HG02642 (cell line): ENCODE results near the gene GPRC5A.
A peak's percentile ranks its signal among the peaks of the same experiment; 100 is the strongest.

ENCODE experiments used
- ATAC-seq: cut with Tn5 transposase; IDR thresholded peaks from one replicate; pipeline ENCODE4 v1.9.1; 2021; ENCODE audit warnings: mild to moderate bottlenecking; ENCODE audit not compliant: unreplicated experiment, poor library complexity

GPRC5A gene

DNA sequence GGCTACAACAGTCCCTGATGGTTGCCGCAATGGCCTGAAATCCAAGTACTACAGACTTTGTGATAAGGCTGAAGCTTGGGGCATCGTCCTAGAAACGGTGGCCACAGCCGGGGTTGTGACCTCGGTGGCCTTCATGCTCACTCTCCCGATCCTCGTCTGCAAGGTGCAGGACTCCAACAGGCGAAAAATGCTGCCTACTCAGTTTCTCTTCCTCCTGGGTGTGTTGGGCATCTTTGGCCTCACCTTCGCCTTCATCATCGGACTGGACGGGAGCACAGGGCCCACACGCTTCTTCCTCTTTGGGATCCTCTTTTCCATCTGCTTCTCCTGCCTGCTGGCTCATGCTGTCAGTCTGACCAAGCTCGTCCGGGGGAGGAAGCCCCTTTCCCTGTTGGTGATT, 16.9 kb downstream of the GPRC5A start:
- no peak for ATAC-seq

DNA sequence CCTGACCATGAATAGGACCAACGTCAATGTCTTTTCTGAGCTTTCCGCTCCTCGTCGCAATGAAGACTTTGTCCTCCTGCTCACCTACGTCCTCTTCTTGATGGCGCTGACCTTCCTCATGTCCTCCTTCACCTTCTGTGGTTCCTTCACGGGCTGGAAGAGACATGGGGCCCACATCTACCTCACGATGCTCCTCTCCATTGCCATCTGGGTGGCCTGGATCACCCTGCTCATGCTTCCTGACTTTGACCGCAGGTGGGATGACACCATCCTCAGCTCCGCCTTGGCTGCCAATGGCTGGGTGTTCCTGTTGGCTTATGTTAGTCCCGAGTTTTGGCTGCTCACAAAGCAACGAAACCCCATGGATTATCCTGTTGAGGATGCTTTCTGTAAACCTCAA, 17.3 kb downstream of the GPRC5A start:
- ATAC-seq = no peak

DNA sequence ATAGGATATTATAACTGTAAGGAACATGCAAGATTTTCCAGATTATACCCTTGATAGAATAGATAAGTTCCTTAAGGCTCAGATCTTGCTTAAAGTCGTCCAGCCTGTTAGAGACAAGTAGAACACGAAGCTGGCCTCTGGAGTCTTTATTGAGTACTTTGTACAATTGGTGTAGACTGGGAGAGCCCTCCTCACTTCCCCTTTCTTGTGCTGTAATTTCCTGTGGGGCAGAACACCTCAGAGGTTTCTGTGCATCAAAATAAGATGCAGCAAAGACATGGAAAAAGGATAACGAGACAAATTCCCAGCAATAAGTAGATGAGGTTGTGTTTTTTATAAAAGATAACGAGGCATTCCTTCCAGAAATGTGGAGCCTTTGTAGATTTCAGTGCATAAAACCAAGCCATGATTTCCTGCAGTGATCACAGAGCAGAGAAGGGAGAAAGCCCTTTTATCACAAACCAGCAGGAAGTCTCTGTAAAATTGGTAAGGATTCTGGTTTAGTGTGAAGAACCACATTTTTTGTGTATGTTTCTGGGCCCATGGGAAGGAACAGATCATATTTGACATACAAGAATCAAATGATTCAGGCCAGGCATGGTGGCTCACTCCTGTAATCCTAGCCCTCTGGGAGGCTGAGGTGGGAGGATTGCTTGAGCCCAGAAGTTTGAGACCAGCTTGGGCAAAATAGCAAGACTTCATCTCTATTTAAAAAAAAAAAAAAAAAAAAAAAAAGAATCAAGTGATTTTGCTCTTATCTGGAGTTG, 18.0 kb downstream of the GPRC5A start:
- no peak for ATAC-seq

DNA sequence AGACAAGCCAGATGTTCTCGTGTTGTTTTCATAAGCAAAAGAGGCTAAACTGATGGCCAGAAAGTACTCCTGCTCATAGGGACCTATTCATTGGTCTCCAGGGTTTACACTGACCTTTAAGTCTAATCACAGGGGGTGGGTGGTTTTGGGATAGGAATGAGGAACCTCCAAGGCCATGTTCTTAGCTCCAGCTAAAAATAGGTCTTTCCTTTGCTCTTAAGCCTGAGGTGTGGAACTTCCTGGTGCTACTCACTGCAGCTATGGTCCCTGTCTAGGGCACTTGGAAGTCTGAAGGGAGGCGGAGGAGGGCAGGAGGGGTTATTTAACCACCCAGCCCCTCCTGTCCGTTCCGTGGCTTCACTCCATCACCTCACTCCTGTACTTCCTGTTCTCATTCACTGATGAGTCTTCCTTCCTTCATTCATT, 18.6 kb downstream of the GPRC5A start:
- no peak for ATAC-seq

DNA sequence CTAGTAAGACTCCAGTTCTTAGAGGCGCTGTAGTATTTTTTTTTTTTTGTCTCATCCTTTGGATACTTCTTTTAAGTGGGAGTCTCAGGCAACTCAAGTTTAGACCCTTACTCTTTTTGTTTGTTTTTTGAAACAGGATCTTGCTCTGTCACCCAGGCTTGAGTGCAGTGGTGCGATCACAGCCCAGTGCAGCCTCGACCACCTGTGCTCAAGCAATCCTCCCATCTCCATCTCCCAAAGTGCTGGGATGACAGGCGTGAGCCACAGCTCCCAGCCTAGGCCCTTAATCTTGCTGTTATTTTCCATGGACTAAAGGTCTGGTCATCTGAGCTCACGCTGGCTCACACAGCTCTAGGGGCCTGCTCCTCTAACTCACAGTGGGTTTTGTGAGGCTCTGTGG, 21.3 kb downstream of the GPRC5A start:
- no peak for ATAC-seq

DNA sequence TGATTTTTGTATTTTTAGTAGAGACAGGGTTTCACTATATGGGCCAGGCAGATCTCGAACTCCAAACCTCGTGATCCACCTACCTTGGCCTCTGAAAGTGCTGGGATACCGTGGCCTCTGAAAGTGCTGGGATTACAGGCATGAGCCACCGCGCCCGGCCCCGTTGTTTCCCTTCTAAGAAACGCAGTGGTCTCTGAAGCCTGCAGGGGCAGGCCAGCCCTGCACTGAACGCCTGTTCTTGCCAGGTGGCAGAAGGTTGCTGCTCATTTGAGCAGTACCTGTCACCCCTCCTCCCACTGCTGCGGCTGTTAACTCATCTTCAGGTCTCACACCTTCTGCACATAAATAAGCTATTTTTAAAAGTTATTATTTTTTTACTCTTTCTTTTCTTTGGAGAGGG, 24.3 kb downstream of the GPRC5A start:
- ATAC-seq = no peak

DNA sequence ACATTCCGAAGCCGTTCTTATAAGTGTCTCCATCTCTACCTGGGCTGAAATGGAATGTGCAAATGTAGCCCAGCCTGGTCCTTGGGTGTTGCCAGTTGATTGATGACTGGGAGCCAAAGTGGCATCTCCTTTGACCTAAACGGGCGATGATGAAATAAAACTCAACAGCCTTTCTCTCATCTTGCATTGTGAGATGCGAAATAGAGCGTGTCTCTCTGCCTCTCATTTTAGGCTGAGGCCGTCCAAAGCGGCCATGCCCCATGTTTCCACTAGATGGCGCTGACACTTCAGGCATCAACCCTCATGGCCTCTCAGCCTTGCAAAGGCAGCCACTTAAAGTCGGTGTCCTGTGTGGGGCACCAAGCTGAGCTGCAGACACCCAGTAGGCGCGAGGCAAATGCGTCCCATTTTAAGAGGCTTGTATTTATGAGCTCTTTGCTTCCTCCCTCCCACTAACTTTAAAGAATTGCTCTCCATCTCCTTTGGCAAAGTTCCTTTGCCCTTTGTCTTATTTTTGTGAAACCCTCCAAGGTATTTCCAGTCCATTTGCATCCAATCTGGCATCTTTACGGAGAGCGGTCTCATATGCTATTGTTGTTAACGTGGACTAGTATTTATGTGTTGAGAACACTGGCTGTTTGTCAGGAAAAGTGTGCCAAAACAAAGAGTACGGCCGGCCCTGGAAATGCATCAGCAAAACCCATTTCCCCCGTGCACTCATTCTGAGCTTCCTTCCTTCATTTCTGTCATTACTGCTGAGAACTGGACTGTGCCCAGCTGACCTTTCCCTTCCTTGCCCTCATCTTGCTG, 25.0 kb downstream of the GPRC5A start:
- ATAC-seq = peak; percentile 94

DNA sequence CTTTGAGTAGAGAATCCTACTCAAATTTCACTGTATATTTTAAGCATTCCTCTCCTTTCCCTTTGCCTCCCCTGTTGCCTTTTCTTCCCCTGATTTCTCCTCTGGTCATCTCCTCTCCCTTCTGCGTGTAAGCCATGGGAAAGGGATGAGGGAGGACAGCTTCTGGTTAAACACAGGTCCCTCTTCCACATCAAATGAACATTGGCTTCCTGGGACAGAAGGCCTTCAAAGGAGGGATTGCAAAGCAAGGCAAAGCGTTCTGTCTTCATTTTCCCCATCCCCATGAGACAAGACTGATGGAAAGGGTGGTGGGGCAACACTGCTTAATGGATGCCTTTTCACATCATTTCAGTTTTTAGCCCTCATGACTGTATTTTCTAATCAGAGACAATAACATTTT, 26.2 kb downstream of the GPRC5A start:
- no peak for ATAC-seq

DNA sequence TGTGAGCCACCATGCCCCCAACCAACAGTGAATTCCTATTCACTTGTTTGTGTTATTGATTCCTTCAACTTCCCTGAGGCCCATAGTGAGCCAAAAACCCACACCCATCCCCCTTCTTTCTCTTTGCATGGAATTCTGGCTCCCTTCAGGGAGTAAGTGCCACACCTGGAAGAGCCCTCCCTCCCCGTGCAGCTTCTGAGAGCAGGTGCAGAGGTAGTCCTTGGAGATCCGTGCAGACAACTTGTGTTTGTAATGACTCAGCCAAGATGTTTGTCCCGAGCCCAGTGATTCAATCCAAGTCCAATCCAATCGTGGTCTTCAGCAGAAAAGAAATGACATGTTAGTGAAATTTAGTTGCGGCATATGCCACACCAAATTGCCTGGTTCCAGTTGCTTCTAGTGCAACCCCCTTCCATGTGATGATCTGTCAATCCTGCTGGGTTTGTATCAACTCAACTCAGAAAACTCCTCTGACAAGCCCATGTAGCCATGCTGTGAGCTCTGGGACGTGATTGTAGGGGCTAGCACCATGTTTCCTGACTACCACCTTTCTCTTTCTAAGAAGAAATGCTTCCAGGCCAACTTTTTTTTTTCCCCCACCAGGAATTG, 27.5 kb downstream of the GPRC5A start:
- ATAC-seq = no peak

DNA sequence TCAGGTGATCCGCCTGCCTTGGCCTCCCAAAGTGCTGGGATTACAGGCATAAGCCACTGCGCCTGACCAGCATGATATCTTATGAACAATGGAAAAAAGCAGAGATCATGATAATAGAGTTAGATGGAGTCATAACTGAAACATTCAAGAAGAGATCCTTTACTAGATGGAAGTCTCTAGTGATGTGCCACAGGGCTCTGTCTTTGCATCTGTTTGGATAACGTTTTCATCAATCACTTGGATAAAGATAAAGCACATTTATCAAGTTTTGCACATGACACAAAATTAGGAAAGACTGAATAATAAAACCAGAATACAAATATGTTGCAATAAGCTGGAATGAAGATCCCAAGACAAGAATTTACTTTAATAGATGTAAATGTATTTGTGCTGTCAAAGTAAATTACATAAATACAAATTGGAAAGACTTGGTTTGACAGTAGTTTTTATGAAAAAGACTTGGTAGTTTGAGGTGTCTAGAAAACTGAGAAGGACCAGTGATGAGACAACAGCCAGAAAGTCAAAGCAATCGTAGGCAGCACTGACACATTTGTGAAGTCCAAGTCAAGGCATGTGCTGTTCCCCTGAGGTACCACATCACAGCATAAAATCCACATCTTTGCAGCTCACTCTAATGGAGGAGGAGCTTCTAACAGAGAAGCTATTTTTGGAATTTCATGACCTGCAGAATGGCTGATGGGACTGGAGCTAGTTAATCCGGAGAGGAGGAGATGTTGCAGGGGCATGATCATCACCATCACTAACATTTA, 28.5 kb downstream of the GPRC5A start:
- ATAC-seq = no peak

DNA sequence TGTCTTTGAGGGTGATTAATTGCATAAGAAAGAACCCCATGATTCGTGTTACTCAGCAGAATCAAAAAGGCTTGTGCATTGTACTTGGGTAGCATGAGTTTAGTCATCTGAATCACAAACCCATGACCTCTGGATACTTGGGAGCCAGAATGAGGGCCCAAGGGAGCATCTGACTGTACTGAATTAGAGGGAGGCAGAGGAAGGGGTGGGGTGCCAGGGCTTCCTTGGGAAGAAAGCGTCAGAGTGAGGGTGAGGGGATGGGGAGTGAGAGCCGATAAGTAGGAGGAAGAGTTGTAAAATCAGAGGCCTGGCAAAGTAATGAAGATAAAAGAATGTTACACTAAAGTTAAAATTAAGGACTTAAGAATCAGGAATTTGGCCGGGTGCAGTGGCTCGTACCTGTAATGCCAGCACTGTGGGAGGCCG, 30.8 kb downstream of the GPRC5A start:
- no peak for ATAC-seq

DNA sequence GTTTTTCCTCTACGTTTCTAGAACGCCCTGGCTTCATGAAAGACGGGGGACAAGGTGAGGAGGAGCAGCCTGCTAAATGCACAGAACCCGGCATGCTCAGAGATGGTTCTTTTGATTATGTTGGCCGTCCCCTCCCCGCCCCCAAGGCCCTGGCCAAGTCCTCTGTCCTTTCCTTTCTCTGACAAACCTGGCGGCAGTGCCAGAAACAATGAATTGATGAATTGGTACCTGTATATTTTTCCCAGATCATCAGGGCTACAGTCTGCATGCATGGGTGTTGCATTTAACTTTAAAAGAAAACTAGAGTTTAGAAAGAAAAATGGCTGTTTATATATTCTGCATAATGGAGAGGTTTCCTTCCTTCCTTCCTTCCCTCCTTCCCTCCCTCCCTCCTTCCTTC, 31.6 kb downstream of the GPRC5A start:
- ATAC-seq = no peak

DNA sequence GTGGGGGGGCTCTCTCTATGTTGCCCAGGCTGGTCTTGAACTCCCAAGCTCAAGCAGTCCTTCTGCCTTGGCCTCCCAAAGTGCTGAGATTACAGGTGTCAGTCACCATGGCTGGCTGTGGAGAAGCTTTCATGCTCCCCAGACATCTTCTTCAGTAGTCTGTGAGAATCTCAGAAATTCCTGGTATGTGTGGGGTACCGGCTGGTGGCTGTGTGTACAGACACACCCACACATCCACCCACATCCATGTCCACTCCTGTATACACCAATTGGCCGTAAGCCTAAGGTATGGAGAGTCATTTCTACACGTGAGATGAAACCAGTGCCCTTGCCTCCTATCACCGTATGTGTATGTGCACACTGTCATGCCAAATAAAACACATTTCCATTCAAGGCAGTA, 32.8 kb downstream of the GPRC5A start:
- ATAC-seq = no peak

DNA sequence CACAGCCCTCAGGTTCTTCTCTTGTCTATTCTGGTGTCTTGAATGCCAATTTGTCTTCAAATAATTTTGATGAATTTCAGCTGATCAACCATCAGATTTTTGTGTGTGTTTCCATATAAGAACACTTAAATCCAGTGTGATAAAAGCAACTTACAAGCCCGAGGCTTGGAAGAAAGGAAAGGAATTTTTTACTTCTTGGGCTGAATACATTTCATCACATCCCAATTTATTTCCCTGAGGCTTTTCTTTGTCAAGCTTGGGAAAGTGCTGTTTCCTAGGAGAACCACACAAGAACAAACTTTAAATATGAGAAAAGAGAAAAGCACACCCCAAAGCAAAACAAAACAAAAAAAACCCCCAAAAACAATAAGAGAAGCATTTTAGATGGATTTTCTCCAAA, 34.0 kb downstream of the GPRC5A start:
- ATAC-seq = no peak

DNA sequence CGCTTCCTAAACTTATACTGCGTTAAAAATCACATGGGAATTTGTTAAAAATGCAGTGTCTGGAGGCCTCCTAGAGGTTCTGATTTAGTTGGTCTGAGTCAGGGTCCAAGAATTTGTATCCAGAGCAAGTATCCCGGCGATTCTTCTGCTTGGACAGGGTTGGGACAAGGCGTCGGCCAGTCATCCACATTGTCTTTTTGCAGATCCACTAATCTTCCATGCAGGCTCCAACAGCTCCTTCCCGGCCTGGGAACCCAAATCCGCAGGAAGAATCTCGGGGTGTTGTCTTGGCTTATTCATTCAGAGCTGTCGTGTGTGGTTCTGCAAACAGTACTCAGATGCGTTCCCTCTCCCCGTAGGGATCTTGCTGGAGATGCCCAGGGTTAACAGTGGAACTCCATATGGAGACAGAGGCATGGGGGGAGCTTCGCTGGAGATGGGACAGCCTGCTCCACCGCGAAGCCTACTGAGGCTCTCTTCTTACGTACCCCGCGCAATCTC, 35.3 kb downstream of the GPRC5A start:
- no peak for ATAC-seq

DNA sequence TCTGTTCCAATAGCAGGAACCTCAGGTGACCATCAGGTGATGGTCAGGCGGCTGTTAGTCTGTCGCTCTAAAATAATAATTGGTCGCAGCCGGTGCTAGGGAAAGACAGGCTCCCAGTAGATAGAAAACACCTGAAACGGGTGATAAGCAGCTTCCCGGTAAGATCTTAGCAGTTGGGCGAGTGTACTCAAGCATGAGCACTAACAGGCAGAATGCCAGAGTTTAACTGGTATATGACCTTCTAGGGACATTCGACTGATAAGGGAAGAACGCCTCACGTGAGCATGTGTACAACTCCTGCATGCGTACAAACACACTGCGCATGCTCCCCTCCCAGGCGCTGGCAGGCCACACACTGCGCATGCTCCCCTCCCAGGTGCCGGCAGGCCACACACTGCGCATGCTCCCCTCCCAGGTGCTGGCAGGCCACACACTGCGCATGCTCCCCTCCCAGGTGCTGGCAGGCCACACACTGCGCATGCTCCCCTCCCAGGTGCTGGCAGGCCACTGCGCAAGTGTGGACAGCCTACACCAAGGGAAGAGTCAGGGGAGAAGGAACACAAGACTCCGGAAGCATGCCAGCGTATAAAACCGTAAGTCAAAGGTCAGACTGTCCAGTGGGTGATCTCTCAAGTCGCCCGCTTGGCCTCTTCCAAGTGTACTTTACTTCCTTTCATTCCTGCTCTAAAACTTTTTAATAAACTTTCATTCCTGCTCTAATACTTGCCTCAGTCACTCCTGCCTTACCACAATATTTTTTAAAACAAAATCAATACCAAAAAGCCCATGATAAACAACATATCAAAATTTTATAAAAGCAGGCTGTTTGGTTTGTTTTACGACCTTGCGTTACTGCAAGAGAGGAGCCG, 36.1 kb downstream of the GPRC5A start:
- no peak for ATAC-seq

DNA sequence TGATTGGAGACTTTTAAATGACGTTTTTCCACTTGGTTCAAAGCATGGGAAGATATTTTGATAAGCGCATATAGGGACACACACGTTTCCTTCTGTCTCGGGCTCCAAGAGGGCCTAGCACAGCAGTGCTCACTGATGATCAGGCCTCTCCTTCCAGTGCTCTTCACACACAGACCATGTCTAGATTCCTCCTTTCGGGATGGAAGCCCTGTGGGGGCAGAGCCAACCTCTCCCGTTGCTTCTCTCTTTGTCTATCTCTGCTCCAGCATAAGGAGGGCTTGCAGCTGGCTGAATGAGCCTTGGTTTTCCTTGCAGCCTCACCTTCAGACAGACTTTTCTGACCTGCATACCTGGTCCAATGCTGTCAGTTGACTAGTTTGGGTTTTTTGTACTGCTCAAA, 38.3 kb downstream of the GPRC5A start:
- no peak for ATAC-seq

DNA sequence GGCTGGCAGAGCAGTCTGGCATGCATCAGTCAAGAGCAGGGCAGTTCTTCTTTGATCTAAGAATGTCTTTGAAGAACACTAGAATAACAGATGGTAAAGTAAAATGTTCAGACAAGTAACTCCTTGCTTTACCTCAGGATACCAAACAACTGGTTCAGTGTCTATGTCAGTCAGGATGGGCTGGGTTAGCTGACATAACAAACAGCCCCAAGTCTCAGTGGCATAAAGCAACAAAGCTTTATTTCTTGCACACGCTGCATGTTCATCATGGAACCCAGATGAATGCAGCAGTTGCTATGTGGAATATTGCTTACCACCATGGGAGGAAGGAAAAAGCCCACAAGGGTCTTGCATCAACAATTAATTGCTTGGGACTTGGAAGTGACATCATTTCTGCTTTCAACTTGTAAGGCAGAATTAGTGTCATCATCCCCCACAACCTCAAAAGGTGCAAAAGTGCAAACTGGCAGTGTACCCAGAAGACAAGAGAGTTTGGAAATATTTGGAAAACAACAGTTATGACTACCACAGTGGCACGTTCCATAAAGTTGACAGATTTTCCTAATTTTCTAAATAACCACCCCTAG, 39.4 kb downstream of the GPRC5A start:
- ATAC-seq = no peak

DNA sequence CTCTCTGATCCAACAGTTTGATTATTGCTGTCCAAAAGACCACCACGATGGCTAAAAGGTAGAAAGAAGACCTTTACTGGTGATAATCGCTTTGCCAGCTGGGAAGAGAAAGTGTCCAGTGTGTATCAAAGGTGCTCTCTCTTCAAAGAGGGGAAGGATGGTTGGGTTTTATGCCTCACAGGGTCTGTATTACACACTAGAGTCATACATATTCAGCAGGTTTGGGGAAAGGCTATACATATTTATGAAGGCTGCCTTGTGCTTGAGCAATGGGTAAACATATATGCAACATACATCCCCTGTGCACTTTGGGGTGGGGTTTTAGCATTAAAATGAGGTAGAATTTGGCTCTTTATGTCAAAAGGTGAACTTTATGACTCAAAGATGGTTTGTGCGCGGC, 42.4 kb downstream of the GPRC5A start:
- no peak for ATAC-seq
